T-helper 17 cell (primary cell): Measurements from ENCODE around the gene GALNT16. TPM values are rescaled to one million over a fixed set of nuclear protein-coding genes. Genes with fewer than 3 reads are reported as not detected.

Source experiments
- ATAC-seq: fragments of 150-1000 bp; cut with Tn5 transposase; 2 replicates; pipeline ENCODE4 v1.10.0; 2021; ENCODE audit warnings: mild to moderate bottlenecking, moderate library complexity
- DNase-seq, 3 donors: peaks; one replicate each; pipeline versions ENCODE4 v3.0.0 to v3.0.0-alpha.2; 2020 to 2021
- H3K9me3 ChIP-seq: one replicate; pipeline ENCODE4 v1.7.0; 2013; ENCODE audit warnings: low read length, mild to moderate bottlenecking; ENCODE audit not compliant: control insufficient read depth, poor library complexity, severe bottlenecking
- H3K27ac Mint-ChIP-seq: one replicate; pipeline ENCODE4 v1.8.0; 2022; ENCODE audit warnings: mild to moderate bottlenecking, moderate library complexity, mixed read lengths
- H3K27me3 Mint-ChIP-seq: one replicate; pipeline ENCODE4 v1.8.0; 2022; ENCODE audit warnings: mixed read lengths
- H3K36me3 Mint-ChIP-seq: one replicate; pipeline ENCODE4 v1.8.0; 2022; ENCODE audit warnings: low read depth, mixed read lengths
- H3K4me1 Mint-ChIP-seq: one replicate; pipeline ENCODE4 v1.8.0; 2022; ENCODE audit warnings: mild to moderate bottlenecking, mixed read lengths
- H3K4me3 Mint-ChIP-seq: one replicate; pipeline ENCODE4 v1.8.0; 2022; ENCODE audit warnings: mild to moderate bottlenecking, moderate library complexity, mixed read lengths
- total RNA-seq, 4 donors: library from RNA in 2 of 4; stranded (reverse) in 2 of 4; gene quantifications; one replicate each; pipeline ENCODE4 v1.2.3 and lab custom pipeline; 2022 to 2026

GALNT16 gene
- total RNA-seq, 2 donors from 2014 or later = 0.05 TPM

DNA sequence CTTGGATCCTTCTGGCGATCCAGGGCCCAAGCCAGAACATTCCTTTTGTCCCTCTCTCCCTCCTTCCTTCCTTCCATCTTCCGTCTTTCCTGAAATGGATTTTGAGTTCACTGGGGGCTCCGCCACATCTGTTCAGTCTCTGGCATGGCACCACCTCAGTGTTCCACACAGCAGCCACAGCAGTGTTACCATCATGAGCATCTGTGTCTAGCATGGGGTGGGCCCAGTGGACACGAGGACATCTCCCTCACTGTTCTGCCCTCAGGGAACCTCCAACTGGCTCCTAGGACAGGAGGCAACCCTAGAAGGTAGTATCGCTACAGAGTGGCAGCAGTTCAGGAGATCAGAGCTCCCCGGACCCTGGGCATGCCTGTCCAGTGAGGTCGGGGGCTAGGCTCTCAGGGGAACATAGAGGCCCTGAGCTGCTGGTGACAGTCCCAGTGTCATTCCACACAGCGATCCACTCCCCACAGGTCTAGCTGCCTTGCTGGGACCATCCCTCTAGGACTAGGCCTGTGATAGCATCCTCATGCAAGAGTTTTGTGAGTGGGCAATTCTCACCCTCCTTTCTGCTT, 59.0 kb downstream of the GALNT16 start:
- no peak for ATAC-seq
- H3K9me3 ChIP-seq = no peaks in the 10 kb centered on the region
- DNase-seq = no peak
- no peaks in the 10 kb centered on the region for H3K36me3 Mint-ChIP-seq
- no peak overlapping the region for H3K4me3 Mint-ChIP-seq
- H3K27me3 Mint-ChIP-seq = no peaks in the 10 kb centered on the region
- no peaks in the 10 kb centered on the region for H3K4me1 Mint-ChIP-seq
- H3K27ac Mint-ChIP-seq = no peak overlapping the region

- DNase-seq = no peak
- no peak overlapping the region for H3K4me3 Mint-ChIP-seq
- H3K36me3 Mint-ChIP-seq = no peaks in the 10 kb centered on the region
- no peak for ATAC-seq
- no peak overlapping the region for H3K27ac Mint-ChIP-seq
- no peaks in the 10 kb centered on the region for H3K9me3 ChIP-seq
- no peaks in the 10 kb centered on the region for H3K4me1 Mint-ChIP-seq
- H3K27me3 Mint-ChIP-seq = no peaks in the 10 kb centered on the region
These were observed 60.0 kb downstream of the GALNT16 start for GRCh38 chr14:69319911-69320310.

GRCh38 chr14:69320581-69321365, 60.8 kb downstream of the GALNT16 start:
- H3K36me3 Mint-ChIP-seq = no peaks in the 10 kb centered on the region
- no peak overlapping the region for H3K4me3 Mint-ChIP-seq
- no peak overlapping the region for H3K27ac Mint-ChIP-seq
- H3K27me3 Mint-ChIP-seq = no peaks in the 10 kb centered on the region
- no peaks in the 10 kb centered on the region for H3K4me1 Mint-ChIP-seq
- DNase-seq (no peak), ATAC-seq (no peak)
- H3K9me3 ChIP-seq = no peaks in the 10 kb centered on the region

DNA sequence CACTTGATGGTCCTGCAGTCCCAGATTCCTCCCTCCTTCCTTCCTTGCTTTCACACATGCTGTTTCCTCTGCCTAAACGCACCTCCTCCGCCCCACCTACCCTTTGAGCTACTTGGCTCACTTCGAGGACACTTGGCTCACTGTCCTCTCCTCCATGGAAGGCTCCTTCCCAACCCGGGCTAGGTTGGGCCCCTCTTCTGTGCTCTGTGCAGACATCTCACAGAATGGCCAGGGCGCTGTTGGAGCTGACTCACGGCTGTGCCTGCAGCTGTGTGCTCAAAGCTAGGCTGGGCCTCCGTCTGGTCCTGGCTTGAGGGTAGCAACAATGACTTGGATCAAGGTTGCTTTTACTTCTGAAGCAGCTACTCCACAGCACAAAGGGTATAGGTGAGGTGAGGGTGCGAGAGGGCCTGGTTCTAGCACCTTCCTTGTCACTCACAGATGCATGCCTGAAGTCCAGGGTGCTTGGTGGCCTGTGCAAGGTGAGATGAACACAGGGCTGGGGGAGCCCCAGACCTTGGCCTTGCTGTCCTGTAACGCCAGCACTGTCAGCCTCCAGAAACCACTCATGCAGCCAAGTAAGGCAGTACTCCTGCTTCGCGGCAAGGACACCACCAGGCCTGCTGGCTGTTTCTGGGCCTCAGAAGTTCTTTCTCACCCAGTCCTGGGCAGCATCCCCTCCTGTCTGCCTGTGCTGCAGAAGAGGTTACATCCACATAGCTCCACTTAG, 61.8 kb downstream of the GALNT16 start:
- no peak for ATAC-seq
- Mint-ChIP-seq H3K4me3 (no peak overlapping the region), H3K27ac (no peak overlapping the region), H3K4me1 (no peaks in the 10 kb centered on the region), H3K36me3 (no peaks in the 10 kb centered on the region), H3K27me3 (peaks cover 3% of the 10 kb centered on the region)
- no peak for DNase-seq
- H3K9me3 ChIP-seq = no peaks in the 10 kb centered on the region

- H3K4me1 Mint-ChIP-seq = no peaks in the 10 kb centered on the region
These were observed 63.5 kb downstream of the GALNT16 start for GRCh38 chr14:69323266-69323998.

GRCh38 chr14:69323999-69324282, 64.0 kb downstream of the GALNT16 start:
- H3K9me3 ChIP-seq = no peaks in the 10 kb centered on the region
- Mint-ChIP-seq H3K36me3 (no peaks in the 10 kb centered on the region), H3K27me3 (peaks cover 11% of the 10 kb centered on the region), H3K27ac (no peak overlapping the region), H3K4me3 (no peak overlapping the region), H3K4me1 (no peaks in the 10 kb centered on the region)
- ATAC-seq = no peak
- DNase-seq = no peak

More at GRCh38 chr14:69323266-69323998, 63.5 kb downstream of the GALNT16 start:
- Mint-ChIP-seq H3K36me3 (no peaks in the 10 kb centered on the region), H3K27ac (no peak overlapping the region), H3K4me3 (no peak overlapping the region), H3K27me3 (peaks cover 11% of the 10 kb centered on the region)
- ATAC-seq (no peak), DNase-seq (no peak)
- no peaks in the 10 kb centered on the region for H3K9me3 ChIP-seq

DNA sequence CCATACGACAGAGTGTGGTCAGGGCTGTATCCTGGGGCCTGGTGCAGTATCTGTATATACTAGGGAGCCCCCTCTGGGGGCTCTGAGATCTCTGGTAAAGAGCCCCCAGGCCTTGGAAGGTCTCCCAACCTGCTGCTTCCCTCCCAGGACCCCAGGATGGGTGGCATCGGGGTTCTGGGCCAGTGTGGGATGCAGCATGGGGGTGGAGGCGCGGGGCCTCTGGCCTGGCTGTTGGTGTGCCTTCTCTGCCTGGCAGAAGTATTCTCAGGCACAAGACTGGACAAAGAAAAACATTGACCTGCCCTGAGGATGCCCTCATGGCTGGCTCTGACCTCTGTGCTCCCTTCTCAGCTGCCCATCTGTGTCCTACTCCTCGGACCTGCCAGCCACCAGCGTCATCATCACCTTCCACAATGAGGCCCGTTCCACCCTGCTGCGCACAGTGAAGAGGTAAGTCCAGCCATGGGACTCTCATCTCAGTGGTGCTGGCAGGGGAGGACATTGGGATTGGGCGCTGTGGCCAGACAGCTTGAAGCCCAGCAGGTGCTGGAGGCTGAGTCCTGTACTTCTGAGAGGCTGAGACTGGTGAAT, 64.5 kb downstream of the GALNT16 start:
- H3K36me3 Mint-ChIP-seq = no peaks in the 10 kb centered on the region
- H3K9me3 ChIP-seq = no peaks in the 10 kb centered on the region
- no peaks in the 10 kb centered on the region for H3K4me1 Mint-ChIP-seq
- peaks cover 11% of the 10 kb centered on the region for H3K27me3 Mint-ChIP-seq
- H3K27ac Mint-ChIP-seq = no peak overlapping the region
- no peak overlapping the region for H3K4me3 Mint-ChIP-seq
- DNase-seq (no peak), ATAC-seq (no peak)

DNA sequence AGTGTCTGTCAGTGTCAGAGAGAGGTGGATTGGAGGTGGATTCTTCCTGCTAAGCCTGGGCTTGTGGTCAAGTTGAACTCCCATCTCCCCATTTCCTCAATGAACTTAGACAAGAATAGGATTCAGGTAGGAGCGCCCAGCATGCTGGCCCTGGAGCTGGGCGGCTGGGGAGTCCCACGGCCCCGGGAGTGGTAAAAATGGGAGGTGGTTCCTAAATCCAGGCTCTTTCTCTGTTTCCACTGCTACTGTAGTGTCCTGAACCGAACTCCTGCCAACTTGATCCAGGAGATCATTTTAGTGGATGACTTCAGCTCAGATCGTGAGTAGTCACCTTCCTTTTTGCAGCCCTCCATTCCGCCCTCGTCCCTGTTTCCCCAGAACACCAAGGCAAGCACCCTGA, 65.1 kb downstream of the GALNT16 start:
- ATAC-seq = no peak
- H3K4me3 Mint-ChIP-seq = no peak overlapping the region
- no peak overlapping the region for H3K27ac Mint-ChIP-seq
- peaks cover 11% of the 10 kb centered on the region for H3K27me3 Mint-ChIP-seq
- no peaks in the 10 kb centered on the region for H3K9me3 ChIP-seq
- no peaks in the 10 kb centered on the region for H3K4me1 Mint-ChIP-seq
- DNase-seq = no peak
- H3K36me3 Mint-ChIP-seq = no peaks in the 10 kb centered on the region

DNA sequence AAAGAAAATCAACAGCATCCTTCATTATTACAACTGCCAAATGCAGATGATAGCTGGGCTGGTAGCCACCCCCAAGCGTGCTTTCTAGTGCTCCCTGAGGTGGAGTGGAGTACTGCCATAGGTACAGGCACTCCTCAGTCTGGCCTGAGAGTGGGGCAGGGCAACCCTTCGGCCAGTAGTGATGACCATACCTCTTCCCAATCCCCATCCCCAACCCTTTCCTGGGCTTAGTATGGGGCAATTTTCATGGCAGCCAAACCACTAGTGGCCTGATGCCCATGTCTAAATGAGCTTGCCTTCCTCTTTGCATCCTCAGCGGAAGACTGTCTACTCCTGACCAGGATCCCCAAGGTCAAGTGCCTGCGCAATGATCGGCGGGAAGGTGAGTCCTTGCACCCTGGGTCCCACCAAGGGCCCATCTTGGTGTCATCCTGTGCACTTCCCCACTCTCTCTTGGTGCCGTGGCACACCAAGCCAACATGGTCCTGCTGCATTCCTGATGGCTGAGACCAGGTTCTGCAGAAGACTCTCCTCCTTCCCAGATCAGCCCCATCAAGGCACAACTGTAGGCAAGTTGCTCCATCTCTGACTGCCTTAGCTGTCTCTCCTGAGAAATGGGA, 65.8 kb downstream of the GALNT16 start:
- no peak overlapping the region for H3K4me3 Mint-ChIP-seq
- peaks cover 11% of the 10 kb centered on the region for H3K27me3 Mint-ChIP-seq
- no peaks in the 10 kb centered on the region for H3K36me3 Mint-ChIP-seq
- H3K4me1 Mint-ChIP-seq = no peaks in the 10 kb centered on the region
- H3K27ac Mint-ChIP-seq = no peak overlapping the region
- no peaks in the 10 kb centered on the region for H3K9me3 ChIP-seq
- no peak for DNase-seq
- no peak for ATAC-seq

DNA sequence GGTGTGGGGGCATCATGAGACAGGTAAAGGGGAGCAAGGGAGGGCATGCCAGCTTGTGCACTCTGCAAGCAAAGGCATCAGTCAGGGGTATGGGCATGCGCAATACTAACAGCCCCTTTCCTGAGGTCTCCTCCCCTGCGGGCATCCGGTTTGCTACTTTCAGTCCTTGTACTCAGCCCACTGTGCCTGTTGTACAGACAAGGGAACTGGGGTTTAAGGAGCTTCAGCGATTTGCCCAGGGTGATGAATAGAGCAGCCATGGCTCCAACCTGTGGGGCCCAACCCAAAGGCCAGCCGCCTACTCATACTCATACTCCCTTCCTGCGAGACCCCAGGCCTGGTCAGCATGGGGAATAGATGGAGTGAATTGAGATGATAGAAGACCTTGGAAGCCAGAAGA, 66.7 kb downstream of the GALNT16 start:
- DNase-seq = no peak
- no peaks in the 10 kb centered on the region for H3K36me3 Mint-ChIP-seq

GRCh38 chr14:69327507-69327906, 67.5 kb downstream of the GALNT16 start:
- no peak overlapping the region for H3K4me3 Mint-ChIP-seq
- DNase-seq (no peak), ATAC-seq (no peak)
- H3K27ac Mint-ChIP-seq = no peak overlapping the region
- H3K36me3 Mint-ChIP-seq = no peaks in the 10 kb centered on the region
- H3K9me3 ChIP-seq = no peaks in the 10 kb centered on the region
- H3K4me1 Mint-ChIP-seq = no peaks in the 10 kb centered on the region
- H3K27me3 Mint-ChIP-seq = peaks cover 11% of the 10 kb centered on the region

More for the DNA sequence above, 66.7 kb downstream of the GALNT16 start:
- H3K27me3 Mint-ChIP-seq = peaks cover 11% of the 10 kb centered on the region
- H3K9me3 ChIP-seq = no peaks in the 10 kb centered on the region
- H3K4me1 Mint-ChIP-seq = no peaks in the 10 kb centered on the region
- ATAC-seq = no peak
- no peak overlapping the region for H3K27ac Mint-ChIP-seq
- no peak overlapping the region for H3K4me3 Mint-ChIP-seq

DNA sequence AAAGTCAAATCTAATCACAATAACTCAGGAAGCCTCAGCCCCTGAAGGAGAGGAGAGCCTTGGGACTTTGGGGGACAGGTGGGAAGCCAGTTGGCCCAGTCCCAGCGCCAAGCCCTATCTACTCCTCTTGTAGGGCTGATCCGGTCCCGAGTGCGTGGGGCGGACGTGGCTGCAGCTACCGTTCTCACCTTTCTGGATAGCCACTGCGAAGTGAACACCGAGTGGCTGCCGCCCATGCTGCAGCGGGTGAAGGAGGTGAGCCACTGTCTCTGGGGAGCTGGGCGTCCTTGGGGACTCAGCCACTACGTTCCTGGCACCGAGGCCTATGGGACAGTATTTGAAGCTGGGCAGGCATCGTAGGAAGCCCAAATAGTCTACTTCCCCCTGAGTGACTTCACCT, 68.4 kb downstream of the GALNT16 start:
- peaks cover 16% of the 10 kb centered on the region for H3K27me3 Mint-ChIP-seq
- no peaks in the 10 kb centered on the region for H3K9me3 ChIP-seq
- H3K27ac Mint-ChIP-seq = no peak overlapping the region
- no peaks in the 10 kb centered on the region for H3K4me1 Mint-ChIP-seq
- ATAC-seq = no peak
- no peak for DNase-seq
- no peak overlapping the region for H3K4me3 Mint-ChIP-seq
- H3K36me3 Mint-ChIP-seq = no peaks in the 10 kb centered on the region

GRCh38 chr14:69328765-69329164, 68.8 kb downstream of the GALNT16 start:
- DNase-seq (no peak), ATAC-seq (no peak)
- H3K36me3 Mint-ChIP-seq = no peaks in the 10 kb centered on the region
- no peak overlapping the region for H3K27ac Mint-ChIP-seq
- H3K9me3 ChIP-seq = no peaks in the 10 kb centered on the region
- H3K27me3 Mint-ChIP-seq = peaks cover 21% of the 10 kb centered on the region
- H3K4me1 Mint-ChIP-seq = no peaks in the 10 kb centered on the region
- no peak overlapping the region for H3K4me3 Mint-ChIP-seq
